Fibroblast of lung (primary cell): ENCODE results near the gene OR2A2. TPM values are rescaled to one million over a fixed set of nuclear protein-coding genes. Genes with fewer than 3 reads are reported as not detected.

Experiments
- DNase-seq, 2 donors: peaks; one replicate each; pipeline versions ENCODE4 v3.0.0 to v3.0.0-alpha.2; 2010; ENCODE audit warnings: low read depth in 2 of 2
- H2AFZ ChIP-seq: 2 replicates; pipeline ENCODE4 v1.5.1; 2012; ENCODE audit warnings: low read length, control low read depth, inconsistent platforms
- H3K27ac ChIP-seq: 2 replicates; pipeline ENCODE4 v1.5.1; 2011; ENCODE audit warnings: low read length, control low read depth; ENCODE audit not compliant: insufficient read depth
- H3K27me3 ChIP-seq: 2 replicates; pipeline ENCODE4 v1.5.1; 2011; ENCODE audit warnings: mild to moderate bottlenecking, low read length; ENCODE audit not compliant: control insufficient read depth, insufficient read depth
- H3K36me3 ChIP-seq: 2 replicates; pipeline ENCODE4 v1.5.1; 2011; ENCODE audit warnings: low read length; ENCODE audit not compliant: control insufficient read depth, insufficient read depth
- H3K4me1 ChIP-seq: 2 replicates; pipeline ENCODE4 v1.5.1; 2011; ENCODE audit warnings: low read length; ENCODE audit not compliant: control insufficient read depth, insufficient read depth; ENCODE audit errors: extremely low read depth
- H3K4me2 ChIP-seq: 2 replicates; pipeline ENCODE4 v1.5.1; 2011; ENCODE audit warnings: low read length, control low read depth; ENCODE audit not compliant: insufficient read depth; ENCODE audit errors: extremely low read depth
- H3K4me3 ChIP-seq, 4 experiments: fragments of 200-600 bp in 1 of 4; sonication (generic) in 1 of 4; replicated peaks in 1 of 4; 2 replicates each; pipeline ENCODE4 v1.5.1; 2011 to 2016; ENCODE audit warnings: low read length in 4 of 4, low read depth in 3 of 4, mild to moderate bottlenecking in 3 of 4, control low read depth in 2 of 4, inconsistent platforms in 1 of 4, mixed read lengths in 1 of 4; ENCODE audit not compliant: insufficient read depth in 1 of 4; ENCODE audit errors: control extremely low read depth in 1 of 4
- H3K79me2 ChIP-seq: 2 replicates; pipeline ENCODE4 v1.5.1; 2012; ENCODE audit warnings: mild to moderate bottlenecking, low read length, inconsistent platforms; ENCODE audit not compliant: control insufficient read depth, insufficient read depth
- H3K9ac ChIP-seq: 2 replicates; pipeline ENCODE4 v1.5.1; 2011; ENCODE audit warnings: mild to moderate bottlenecking, low read length, control low read depth; ENCODE audit not compliant: insufficient read depth
- H3K9me3 ChIP-seq: 2 replicates; pipeline ENCODE4 v1.5.1; 2012; ENCODE audit warnings: low read depth, low read length; ENCODE audit not compliant: control insufficient read depth, insufficient read depth
- H4K20me1 ChIP-seq: 2 replicates; pipeline ENCODE4 v1.5.1; 2011; ENCODE audit warnings: low read length; ENCODE audit not compliant: control insufficient read depth, insufficient read depth; ENCODE audit errors: extremely low read depth
- CTCF ChIP-seq, 2 donors: IDR thresholded peaks in 1 of 2; conservative IDR thresholded peaks in 1 of 2; 1 replicate in 1 of 2; 2 replicates in 1 of 2; pipeline ENCODE4 v1.5.1; 2011 to 2012; ENCODE audit warnings: low read length in 2 of 2, control low read depth in 1 of 2, inconsistent platforms in 1 of 2, low read depth in 1 of 2, mild to moderate bottlenecking in 1 of 2
- EZH2 ChIP-seq: IDR thresholded peaks from 2 replicates; pipeline ENCODE4 v1.5.1; 2012; ENCODE audit warnings: low read length, control low read depth, mild to moderate bottlenecking; ENCODE audit errors: missing control alignments
- polyA plus RNA-seq, 2 donors: library from polyadenylated mRNA; depleted of rRNA in 1 of 2; stranded (reverse) in 1 of 2; unstranded in 1 of 2; fragments of >200 nt; gene quantifications; 2 replicates each; pipeline ENCODE4 v1.2.1, GENCODE V29; 2011 to 2012; ENCODE audit warnings: missing spikeins in 1 of 2
- total RNA-seq: library from RNA; depleted of rRNA; stranded (reverse); fragments of >200 nt; gene quantifications from 2 replicates; pipeline ENCODE4 v1.2.1, GENCODE V29; 2014

OR2A2 gene
- total and polyA plus RNA-seq, 2 donors (not counting 1 experiment from before 2014, with no cell fraction given): not detected

- Histone ChIP-seq H3K27me3 (no peaks in the 10 kb centered on the region), H3K9ac (no peak overlapping the region), H3K4me3 (no peak overlapping the region), H3K79me2 (no peaks in the 10 kb centered on the region), H3K4me2 (no peak overlapping the region), H4K20me1 (no peaks in the 10 kb centered on the region), H2AFZ (no peak overlapping the region), H3K4me1 (no peaks in the 10 kb centered on the region), H3K36me3 (no peaks in the 10 kb centered on the region), H3K9me3 (no peaks in the 10 kb centered on the region), H3K27ac (no peak overlapping the region)
- no peak for DNase-seq
- TF ChIP-seq CTCF (conservative IDR thresholded peaks at IDR 0.05 in 1 of 2, IDR thresholded peaks at IDR 0.05 in 1 of 2; ENCODE audit: low read depth in 1 of 2, low read length in 2 of 2): no peak
- TF ChIP-seq EZH2: no peak
These were observed 10.6 kb upstream of the OR2A2 start for GRCh38 chr7:144098776-144099175.

GRCh38 chr7:144100607-144101006 lies 8.8 kb upstream of the OR2A2 start:
- no peak overlapping the region for H3K27ac ChIP-seq
- no peaks in the 10 kb centered on the region for H3K27me3 ChIP-seq
- H2AFZ ChIP-seq: no peak overlapping the region
- no peaks in the 10 kb centered on the region for H4K20me1 ChIP-seq
- H3K4me2 ChIP-seq: no peak overlapping the region
- H3K4me1 ChIP-seq: no peaks in the 10 kb centered on the region
- DNase-seq: no peak
- no peaks in the 10 kb centered on the region for H3K79me2 ChIP-seq
- H3K9me3 ChIP-seq: no peaks in the 10 kb centered on the region
- TF ChIP-seq CTCF (conservative IDR thresholded peaks at IDR 0.05 in 1 of 2, IDR thresholded peaks at IDR 0.05 in 1 of 2; ENCODE audit: low read depth in 1 of 2, low read length in 2 of 2) (no peak), EZH2 (no peak)
- no peak overlapping the region for H3K9ac ChIP-seq
- H3K36me3 ChIP-seq: no peaks in the 10 kb centered on the region
- no peak overlapping the region for H3K4me3 ChIP-seq

DNA sequence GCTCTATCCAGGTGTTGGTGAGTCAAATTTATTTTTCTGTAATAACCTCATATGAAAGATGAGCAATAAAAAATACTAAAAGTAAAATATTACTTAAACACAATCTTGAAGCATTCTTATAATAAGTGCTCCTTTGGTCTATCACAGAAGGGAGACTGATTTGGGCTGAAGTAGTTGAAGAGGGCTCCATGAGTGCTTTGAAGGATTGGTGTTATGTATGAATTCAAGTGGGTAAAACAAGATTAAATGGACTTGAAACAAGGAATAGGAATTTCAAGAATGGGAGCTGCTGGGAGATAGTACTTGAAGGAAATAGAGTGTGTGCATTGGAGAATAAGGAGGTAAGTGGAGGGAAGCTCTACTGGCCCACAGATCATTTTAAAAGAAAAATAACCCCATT lies 7.3 kb upstream of the OR2A2 start:
- Histone ChIP-seq H2AFZ (no peak overlapping the region), H3K36me3 (no peaks in the 10 kb centered on the region), H3K27me3 (no peaks in the 10 kb centered on the region), H3K4me3 (no peak overlapping the region), H3K9ac (no peak overlapping the region), H4K20me1 (no peaks in the 10 kb centered on the region), H3K9me3 (no peaks in the 10 kb centered on the region), H3K4me1 (no peaks in the 10 kb centered on the region), H3K79me2 (no peaks in the 10 kb centered on the region), H3K4me2 (no peak overlapping the region), H3K27ac (no peak overlapping the region)
- no peak for DNase-seq
- no peak for TF ChIP-seq CTCF (conservative IDR thresholded peaks at IDR 0.05 in 1 of 2, IDR thresholded peaks at IDR 0.05 in 1 of 2; ENCODE audit: low read depth in 1 of 2, low read length in 2 of 2)
- TF ChIP-seq EZH2: no peak
